Measurements from ENCODE around the gene ZMYM2.

DNA sequence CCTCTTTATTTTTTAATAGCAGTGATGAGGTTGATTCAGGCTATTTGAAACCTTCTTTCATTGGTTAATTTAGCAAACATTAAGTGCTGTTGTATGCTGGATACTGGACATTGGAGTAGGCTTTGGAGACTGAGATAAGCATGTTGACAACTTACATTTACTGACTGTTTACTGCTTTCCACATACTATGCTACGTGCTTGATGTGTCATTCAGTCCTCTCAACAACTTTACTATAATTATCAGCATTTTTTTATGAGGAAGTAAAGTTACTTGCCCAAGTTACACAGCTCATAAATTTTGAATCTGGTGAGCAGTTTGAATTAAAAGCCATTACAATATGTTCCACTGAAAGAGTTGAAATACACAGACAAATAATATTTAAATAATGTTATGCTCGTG is 118.6 kb downstream of the ZMYM2 start:
- no peak for TF ChIP-seq EZH2 (IDR thresholded peaks at IDR 0.05; ENCODE audit: borderline replicate concordance, low read depth, low read length, poor library complexity, severe bottlenecking)
- TF ChIP-seq, protein P1, sequence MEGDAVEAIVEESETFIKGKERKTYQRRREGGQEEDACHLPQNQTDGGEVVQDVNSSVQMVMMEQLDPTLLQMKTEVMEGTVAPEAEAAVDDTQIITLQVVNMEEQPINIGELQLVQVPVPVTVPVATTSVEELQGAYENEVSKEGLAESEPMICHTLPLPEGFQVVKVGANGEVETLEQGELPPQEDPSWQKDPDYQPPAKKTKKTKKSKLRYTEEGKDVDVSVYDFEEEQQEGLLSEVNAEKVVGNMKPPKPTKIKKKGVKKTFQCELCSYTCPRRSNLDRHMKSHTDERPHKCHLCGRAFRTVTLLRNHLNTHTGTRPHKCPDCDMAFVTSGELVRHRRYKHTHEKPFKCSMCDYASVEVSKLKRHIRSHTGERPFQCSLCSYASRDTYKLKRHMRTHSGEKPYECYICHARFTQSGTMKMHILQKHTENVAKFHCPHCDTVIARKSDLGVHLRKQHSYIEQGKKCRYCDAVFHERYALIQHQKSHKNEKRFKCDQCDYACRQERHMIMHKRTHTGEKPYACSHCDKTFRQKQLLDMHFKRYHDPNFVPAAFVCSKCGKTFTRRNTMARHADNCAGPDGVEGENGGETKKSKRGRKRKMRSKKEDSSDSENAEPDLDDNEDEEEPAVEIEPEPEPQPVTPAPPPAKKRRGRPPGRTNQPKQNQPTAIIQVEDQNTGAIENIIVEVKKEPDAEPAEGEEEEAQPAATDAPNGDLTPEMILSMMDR (conservative IDR thresholded peaks at IDR 0.05; ENCODE audit: low read depth, low read length), result no peak

Measured in A673 (cell line).